Posterior vena cava (tissue), 2 donors: ENCODE data around the gene MMP25. TPM values are rescaled to one million over a fixed set of nuclear protein-coding genes. Genes with fewer than 3 reads are reported as not detected.

ENCODE experiments used
- DNase-seq: peaks from one replicate; pipeline ENCODE4 v3.0.0-alpha.2; 2020; ENCODE audit warnings: low spot score
- intact Hi-C, 2 donors: fragments of 100-400 bp; cut with DNase I; formaldehyde crosslinking; loops; one replicate each; pipeline versions ENCODE4 v1.14.1 to v1.14.2; 2022 to 2023
- total RNA-seq, 2 donors: library from RNA; stranded (reverse); fragmentation: NEBNext Ultra II Directional; extraction: Animal tissue kit (Norgen Biotek cat#: 25700); gene quantifications; one replicate each; pipeline ENCODE4 v1.2.1, GENCODE V29; 2021
- donor health status: DM: yes; HTN: yes; CAD: no.
- donor health status: DM: yes; HTN: yes; CAD: no.

Gene MMP25
- total RNA-seq, 2 donors from 2014 or later: 4.7 to 5.6 TPM

DNA sequence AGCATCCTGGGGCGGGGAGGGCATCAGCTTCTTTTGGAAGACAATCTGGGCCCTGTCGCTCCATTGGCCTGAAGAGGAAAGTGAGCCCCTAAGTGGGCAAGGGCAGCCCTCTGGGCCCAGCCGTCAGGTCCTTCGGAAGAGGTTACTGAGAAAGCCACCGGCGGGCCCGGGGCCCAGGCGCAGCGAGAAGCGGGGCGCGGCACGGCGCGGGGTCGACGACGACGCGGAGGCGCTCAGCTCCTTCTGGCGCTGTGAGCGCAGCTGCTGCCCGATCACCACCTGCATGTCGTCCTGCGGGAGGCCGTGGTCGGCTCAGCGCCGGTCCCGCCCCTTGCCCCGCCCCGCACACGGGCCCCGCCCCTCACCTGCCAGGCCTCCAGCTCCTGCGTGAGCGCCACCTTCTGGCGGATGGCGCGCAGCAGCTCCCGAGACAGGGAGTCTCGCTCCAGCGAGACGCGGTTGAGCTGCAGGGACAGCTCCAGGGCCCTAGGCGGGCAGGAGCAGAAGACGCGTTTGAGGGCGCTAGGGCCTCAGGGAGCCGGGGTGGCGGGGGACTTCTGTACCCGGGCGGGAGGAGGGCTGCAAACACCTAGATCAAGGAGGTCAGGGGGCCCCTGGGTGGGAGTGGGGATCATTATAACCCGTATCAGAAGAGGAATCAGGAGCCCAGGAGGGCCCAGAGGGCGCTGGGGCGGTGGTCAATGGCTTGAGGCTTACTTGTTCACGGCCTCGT, 18.2 kb upstream of the MMP25 start:
- intact Hi-C loops: no loop called here
- peak; percentile 93 for DNase-seq

DNA sequence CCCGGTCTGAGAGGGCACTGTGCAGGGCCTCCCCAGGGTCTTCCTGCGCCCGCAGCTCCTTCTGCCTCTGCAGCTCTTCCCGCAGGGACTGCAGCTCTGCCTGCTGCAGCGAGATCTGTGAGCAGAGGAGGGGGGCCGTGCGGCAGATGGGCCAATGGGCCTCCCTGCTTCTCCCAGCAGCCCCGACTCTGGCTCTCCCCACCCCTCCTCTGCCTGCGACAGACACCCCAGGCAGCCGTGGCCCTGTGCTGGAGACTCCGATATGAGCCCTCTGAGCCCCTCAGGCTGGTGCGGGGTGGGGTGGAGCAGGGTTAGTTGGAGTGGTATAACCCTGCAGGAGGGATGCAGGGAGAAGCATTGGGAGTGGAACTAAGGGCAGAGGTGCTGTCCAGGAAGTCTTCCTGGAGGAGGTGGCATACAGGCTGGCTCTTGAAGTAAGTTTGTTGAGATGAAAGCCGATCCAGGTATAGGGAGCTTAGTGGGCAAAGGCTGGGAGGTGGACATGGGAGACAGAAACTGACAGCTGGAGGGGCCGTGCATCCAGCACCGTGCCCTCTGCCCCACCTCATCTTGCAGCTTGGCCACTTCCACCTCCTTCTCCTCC, 17.5 kb upstream of the MMP25 start:
- DNase-seq: no peak
- intact Hi-C loops: no loop called here

DNA sequence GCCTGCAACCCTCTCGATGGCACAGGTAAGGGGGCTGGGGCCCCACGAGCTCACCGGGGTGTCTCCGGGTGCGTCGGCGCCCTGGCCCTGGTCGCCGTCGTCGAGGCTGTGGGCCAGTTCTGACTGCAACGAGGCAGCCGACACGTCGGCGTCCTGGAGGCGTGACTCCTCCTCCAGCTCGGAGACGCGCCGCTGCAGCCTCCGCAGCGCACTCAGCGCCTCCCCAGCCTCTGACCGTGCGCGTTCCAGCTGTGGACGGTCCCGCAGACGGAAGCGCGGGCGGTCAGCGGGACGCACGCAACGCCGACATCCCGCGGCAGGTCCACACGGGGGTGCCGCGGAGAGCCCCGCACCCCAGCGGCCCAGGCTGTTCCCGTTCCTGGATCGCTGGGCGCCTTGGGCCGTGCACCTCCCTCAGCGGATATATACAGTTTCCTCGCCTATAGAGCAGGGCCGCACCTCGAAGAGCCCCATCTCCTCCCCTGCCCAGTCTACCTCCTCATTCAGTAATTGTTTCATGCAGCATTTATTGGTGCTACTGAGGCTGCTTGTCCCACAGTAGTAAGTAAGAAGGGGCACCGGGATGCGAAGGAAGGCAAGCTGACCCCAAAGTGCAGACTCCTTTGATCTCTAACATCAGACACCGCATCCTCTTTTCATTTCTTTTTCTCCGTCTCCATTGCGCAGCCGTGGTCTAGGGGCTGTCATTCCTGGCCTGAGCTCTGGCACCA, 16.7 kb upstream of the MMP25 start:
- intact Hi-C loops: no loop called here
- no peak for DNase-seq

DNA sequence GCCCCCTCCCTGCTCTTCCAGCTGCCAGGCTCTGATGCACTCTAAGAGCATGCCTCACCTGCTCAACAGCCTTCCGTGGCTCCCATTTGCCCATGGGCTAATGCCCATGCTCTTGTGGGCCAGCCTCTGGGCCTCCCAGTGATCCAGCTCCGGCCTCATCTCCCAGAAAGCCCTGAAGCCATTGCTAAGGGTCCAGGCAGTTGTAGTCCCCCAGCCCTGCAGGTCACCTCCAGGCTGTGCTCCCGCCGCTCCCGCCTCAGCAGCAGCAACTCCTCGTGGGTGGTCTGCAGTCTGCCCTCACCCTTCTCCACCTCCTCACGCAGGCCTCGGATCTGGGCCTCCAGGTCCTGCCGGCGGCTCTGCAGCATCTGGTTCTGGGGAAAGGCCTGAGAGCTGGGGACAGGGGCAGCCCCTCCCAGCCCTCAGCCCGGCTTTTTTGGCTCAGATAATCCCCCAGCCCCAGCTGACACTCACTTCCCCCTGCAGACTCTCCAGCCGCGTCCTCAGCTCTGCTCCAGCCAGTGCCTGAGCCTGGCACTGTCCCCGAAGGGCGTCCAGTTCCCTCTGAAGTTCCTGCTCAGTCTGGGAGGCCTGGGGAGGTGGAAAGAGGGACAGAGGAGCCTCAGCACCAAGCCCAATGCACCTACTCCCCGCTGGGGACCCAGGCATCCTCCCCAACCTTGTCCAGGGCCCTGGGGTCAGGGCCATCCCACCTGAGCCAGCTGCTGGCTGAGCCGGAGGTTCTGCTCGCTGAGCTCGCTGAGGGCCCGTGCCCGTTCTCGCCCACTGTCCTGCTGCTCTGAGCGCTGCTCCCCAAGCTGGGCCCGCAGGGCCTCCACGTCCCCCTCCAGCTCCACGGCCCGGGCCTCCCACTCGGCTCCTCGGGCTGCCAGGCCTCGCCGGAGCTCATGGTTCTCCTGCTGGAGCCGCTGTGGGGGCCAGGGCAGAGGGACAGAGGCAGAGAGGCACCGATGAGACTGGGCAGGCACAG, 15.8 kb upstream of the MMP25 start:
- no peak for DNase-seq
- intact Hi-C loops: no loop called here

DNA sequence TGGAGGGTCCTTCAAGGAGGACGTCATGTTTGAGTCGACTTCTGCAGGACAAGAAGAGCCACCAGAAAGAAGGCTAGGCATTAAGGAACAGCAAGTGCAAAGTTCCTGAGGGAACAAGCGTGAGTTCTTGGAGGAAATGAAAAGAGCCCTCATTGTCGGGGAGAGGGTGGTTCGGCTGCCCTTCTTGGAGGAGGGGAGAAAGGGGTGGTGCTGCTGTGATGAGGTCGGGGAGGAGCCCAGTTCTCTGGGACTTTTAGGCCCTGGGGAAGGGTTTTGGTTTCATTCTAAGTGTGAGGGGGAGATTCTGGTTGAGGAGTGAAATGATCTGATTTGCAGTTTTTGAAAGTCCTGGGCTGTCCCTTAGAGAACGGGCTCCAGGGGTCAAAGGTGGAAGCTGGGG, 13.7 kb upstream of the MMP25 start:
- intact Hi-C loops: no loop called here
- DNase-seq: no peak

DNA sequence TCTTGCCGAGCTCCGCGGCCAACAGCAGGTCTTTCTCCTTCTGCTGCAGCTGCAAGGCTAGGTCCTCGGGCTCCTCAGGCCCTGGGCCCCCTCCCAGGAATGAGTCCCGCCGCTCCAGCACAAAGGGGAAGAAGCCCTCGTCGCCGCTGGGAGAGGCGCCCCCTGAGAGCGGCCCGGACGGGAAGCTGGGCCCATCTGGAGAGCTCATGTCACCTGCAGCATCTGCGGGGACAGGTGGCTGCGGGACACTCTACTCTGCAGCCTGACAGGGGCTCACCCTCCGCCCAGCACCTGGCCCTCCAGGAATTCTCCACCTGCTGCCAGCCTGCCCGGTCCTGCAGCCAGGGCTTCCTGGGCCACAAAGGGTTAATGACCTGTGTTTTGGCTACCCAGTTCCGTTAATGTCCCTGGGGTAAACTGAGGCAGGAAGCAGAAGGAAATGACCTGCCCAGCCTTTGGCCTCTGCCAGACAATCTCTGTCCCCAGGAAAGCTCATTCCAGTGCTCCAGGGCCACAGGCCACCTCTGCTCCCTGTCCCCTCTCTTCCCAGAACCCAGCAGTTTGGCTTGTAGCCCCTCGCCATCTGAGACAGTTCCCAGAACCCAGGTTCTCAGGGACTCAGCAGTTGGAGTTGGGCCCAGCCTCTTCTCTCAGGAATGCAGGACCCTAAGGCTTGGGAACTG, 10.9 kb upstream of the MMP25 start:
- intact Hi-C loops: no loop called here
- DNase-seq: peak; percentile 63

DNA sequence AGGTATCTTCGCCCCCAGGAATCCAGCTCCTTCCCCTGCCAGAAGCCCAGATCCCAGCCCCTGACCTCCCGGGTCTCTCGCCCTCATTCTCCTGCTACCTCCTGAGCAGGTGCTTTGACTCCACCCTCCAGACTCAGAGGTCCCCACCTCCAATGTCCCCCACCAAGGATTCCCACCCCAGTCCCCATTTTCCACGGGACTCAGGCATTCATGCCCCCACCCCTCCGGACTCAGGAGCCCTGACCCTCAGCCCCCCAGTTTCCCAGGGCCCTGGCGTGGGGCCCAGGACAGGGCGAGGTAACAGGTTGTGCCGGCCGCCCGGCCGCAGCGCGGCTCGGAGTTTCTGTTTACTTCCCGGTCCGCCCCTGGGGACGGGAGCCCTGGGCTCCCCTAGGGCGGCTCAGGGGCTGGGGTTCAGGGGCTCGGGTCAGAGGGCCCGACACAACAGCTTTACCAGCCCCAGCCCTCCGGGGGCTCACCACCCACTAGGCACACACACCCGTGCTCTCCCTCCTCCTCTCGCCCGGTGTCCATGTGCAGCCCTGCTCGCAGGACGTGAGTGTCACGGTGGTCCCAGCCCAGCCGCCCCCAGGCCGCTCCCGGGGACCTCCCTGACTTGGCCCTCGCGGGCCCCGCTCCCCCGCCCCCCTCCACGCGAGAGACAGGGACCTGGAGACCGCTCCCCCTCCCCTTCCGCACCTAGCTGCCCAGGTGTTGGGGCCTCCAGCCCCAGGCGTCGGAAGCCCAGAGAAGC, 10.2 kb upstream of the MMP25 start:
- intact Hi-C loops: no loop called here
- no peak for DNase-seq

DNA sequence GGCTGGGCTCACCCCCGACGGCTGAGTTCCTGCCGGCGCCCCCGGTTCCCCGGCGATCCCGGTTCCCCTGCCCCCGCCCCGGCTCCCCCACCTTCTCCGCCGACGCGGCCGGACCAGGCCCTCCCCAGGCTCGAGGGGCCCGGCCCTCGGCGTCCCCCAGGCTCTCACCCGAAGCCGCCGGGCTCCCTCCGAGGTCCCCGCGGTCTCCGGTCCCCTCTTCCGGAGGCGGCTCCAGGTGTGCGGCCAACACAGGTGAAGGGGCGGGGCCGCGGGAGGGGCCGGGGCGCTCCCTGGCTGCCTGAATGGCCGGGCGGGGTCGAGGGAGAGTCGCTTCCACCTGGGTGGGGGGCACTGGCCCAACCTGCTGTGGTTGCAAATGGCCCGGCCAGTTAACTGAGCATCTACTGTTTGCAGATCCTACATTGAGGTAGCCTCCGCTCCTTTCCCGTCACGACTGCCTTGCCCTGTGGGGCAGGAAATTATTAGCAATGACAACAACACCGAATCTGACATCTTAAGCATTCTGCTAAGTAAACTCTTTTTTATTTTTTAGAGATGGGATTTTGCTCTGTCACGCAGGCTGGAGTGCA, 9.5 kb upstream of the MMP25 start, which contains the start of gene BICDL2:
Gene BICDL2 (minus strand): TSS at position 219 of the 590 bp plus-strand sequence. CDS start 1,448 bp downstream, outside the sequence.
- intact Hi-C loops: no loop called here
- DNase-seq: no peak

DNA sequence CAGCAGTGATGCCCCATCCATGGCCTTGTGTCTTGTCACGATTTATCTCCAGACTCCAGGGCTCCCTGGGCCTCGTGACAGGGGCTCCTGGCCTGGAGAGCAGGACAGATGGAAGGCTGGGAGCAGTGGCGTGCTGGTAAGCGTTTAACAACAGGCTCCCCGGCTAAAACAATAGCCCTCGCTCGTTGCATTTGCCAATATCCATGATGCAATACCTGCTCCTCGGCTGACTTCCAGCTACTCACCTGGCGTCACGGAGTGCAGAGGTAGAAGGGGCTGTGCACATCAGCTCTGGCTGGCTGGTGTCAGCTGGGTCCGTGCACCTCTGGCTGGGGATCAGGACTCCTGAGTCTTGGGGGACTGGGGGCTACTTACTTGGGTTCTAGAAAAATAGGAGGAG, 8.1 kb upstream of the MMP25 start:
- intact Hi-C loops: no loop called here
- DNase-seq: no peak

DNA sequence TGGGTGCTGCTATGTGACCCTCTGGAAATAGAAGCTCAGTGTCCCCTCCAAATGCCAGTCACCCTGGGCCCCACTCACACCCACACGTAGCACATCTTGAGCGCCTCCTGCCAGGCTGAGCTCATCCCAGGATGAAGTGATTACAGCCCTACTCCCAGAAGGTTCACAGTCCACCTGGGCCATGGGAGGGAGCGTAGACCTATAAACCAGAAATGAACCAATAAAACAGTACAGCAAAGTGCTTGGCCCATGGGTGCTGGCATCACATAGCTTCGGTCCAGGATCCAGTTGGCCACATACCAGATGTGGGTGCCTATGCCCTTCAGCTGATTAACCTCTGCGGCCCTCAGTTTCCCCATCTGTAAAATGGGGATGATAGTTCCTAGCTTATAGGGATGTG, 7.5 kb upstream of the MMP25 start:
- DNase-seq: no peak
- intact Hi-C loops: no loop called here

DNA sequence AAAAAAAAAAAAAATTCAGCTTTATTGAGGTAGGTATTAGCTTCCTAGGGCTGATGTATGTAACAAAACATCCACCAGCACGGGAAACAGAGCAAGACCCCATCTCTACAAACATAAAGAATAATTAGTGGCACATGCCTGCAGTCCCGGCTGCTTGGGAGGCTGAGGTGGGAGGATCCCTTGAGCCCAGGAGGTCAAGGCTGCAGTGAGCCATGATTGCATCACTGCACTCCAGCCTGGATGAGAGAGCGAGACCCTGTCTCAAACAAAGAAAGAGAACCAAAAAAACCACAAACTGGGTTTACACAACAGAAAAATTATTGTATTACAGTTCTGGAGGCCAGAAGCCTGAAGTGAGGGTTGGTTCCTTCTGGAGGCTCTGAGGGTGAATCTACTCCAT, 4.0 kb upstream of the MMP25 start:
- DNase-seq: no peak
- intact Hi-C loops: no loop called here

DNA sequence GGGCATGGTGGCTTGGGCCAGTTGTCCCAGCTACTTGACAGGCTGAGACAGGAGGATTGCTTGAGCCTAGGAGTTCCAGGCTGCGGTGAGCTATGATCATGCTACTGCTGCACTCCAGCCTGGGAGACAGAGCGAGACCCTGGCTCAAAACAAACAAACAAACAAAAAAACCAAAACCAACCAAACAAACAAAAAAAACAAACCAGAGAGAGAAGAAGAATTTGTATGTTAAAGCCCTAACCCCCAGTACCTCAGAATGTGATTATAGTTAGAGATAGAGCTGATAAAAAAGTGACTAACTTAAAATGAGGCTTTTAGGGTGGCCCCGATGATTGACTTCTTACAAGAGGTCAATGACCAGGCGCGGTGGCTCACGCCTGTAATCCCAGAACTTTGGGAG, 1.7 kb upstream of the MMP25 start:
- intact Hi-C loops: no loop called here
- DNase-seq: no peak

DNA sequence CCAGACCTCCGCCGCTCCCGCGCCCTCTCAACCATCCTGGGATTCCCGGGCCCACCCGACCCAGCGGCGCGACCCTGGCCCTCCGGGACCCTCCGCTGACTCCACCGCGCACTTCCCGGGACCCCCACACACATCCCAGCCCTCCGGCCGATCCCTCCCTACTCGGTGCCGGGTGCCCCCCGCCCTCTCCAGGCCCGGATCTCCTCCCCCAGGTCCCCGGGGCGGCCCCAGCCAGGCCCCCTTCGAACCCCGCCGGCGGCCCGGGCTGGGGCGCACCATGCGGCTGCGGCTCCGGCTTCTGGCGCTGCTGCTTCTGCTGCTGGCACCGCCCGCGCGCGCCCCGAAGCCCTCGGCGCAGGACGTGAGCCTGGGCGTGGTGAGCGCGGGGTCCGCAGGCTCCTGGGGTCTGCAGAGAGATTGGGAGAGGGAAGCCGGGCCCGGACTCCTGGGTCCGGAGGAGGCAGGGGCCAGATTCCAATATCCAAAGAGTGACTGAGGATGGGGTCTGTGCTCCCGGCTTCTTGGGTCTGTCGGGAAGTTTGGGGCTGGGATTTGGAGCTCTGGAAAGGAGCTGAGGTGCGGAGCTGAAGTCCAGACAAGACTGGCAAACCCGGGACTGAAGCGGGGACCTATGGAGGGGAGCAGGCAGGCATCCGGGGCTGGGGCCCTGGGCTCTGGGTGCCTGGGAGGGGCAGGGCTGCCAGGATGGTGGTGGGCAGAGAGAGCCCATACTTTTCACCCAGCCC, 453 bp downstream of the MMP25 start:
- intact Hi-C loops: no loop called here
- DNase-seq: no peak

DNA sequence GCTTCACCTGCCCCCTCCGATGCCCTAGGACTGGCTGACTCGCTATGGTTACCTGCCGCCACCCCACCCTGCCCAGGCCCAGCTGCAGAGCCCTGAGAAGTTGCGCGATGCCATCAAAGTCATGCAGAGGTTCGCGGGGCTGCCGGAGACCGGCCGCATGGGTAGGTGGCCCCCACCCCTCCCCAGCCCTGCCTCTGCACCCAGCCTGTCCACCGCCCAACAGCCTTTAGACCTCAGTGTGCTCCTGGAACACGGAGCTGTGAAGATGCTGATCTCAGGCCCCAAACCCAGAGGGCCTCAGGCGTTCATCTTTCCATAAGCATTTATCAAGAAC, 993 bp downstream of the MMP25 start:
- intact Hi-C loops: no loop called here
- no peak for DNase-seq

DNA sequence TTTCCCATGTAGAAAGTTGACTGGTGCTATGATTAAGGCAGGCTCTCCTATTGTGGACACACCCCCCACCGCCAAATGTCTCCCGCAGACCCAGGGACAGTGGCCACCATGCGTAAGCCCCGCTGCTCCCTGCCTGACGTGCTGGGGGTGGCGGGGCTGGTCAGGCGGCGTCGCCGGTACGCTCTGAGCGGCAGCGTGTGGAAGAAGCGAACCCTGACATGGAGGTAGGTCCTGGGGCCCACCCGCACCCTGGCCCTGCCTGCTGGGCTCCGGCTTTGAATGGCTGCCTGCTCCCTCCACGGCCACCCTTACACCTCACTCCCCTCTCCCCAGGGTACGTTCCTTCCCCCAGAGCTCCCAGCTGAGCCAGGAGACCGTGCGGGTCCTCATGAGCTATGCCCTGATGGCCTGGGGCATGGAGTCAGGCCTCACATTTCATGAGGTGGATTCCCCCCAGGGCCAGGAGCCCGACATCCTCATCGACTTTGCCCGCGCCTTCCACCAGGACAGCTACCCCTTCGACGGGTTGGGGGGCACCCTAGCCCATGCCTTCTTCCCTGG, 3.6 kb downstream of the MMP25 start:
- intact Hi-C loops: no loop called here
- no peak for DNase-seq

DNA sequence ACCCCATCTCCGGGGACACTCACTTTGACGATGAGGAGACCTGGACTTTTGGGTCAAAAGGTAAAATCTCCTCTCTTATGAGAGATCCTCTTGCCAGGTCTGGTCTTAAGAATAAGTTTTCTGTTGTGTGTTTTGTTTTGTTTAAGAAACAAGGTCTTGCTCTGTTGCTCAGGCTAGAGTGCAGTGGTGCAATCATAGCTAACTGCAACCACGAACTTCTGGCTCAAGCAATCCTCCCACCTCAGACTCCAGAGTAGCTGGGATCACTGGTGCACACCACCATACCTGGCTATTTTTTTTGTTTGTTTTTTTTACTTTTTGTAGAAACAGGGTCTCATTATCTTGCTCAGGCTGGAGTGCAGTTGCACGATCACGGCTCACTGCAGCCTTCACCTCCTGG, 4.1 kb downstream of the MMP25 start:
- no peak for DNase-seq
- intact Hi-C loops: no loop called here

DNA sequence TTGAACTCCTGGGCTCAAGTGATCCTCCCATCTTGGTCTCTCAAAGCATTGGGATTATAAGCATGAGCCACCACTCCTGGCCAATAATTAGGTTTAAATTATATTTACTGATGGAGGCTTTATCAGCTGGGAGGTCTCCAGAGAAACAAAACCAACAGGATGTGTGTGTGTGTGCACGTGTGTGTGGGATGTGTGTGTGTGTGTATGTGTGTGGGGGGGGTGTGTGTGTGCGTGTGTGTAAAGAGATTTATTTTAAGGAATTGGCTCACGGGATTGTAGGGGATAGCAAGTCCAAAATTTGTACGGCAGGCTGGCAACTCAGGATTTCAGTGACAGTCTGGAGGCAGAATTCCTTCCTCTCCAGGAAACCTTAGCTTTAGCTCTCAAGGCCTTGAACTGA, 4.6 kb downstream of the MMP25 start:
- no peak for DNase-seq
- intact Hi-C loops: no loop called here
